Measurements from ENCODE around the gene DNPH1.

DNPH1 gene

DNA sequence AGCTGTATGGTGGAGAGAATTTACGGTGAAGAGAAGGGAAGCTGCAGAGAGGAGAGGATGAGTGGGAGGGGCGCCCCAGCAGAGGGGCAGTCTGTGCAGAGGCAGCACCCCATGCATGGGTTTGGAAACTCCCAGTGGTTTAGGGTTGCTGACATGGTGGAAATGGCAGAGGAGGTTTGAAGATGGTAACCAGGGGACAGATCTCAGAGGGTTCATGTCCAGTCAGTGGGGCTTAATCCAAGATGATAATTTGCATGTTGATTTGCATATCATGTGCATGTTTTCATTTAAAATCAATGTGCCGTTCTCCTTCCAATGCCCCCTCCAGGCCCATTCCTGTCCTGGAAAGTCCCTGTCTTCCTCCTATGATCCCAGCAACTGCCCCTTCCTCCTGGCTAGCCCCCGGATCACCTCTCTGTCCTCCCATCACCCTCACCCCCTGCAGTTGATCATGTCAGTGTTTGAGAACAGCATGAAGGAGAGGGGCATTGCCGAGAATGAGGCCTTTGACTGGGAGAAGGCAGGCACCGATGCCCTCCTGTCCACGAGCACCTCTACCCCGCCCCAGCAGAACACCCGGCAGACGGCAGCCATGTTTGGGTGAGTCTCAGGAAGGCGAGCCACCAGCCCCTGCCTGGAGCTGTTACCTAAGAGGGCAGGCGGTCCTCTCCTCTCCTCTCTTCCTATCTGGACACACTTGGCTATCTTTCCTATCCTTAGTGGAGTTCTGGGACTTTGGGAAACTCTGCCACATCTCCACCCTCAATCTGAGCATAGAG, 28.3 kb upstream of the DNPH1 start:
- no peaks in the 10 kb centered on the region for H3K9me3 ChIP-seq
- TF ChIP-seq, protein P1, sequence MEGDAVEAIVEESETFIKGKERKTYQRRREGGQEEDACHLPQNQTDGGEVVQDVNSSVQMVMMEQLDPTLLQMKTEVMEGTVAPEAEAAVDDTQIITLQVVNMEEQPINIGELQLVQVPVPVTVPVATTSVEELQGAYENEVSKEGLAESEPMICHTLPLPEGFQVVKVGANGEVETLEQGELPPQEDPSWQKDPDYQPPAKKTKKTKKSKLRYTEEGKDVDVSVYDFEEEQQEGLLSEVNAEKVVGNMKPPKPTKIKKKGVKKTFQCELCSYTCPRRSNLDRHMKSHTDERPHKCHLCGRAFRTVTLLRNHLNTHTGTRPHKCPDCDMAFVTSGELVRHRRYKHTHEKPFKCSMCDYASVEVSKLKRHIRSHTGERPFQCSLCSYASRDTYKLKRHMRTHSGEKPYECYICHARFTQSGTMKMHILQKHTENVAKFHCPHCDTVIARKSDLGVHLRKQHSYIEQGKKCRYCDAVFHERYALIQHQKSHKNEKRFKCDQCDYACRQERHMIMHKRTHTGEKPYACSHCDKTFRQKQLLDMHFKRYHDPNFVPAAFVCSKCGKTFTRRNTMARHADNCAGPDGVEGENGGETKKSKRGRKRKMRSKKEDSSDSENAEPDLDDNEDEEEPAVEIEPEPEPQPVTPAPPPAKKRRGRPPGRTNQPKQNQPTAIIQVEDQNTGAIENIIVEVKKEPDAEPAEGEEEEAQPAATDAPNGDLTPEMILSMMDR (IDR thresholded peaks at IDR 0.05) = no peak
- no peaks in the 10 kb centered on the region for H3K36me3 ChIP-seq
- H3K27me3 ChIP-seq = peaks cover 52% of the 10 kb centered on the region
- no peak overlapping the region for H3K4me3 ChIP-seq (ENCODE audit: low read depth in 1 of 2, low read length in 1 of 2)
- no peaks in the 10 kb centered on the region for H3K4me1 ChIP-seq (ENCODE audit: control insufficient read depth in 1 of 2, insufficient read depth in 1 of 2, low read depth in 1 of 2, low read length in 1 of 2)
- no peak overlapping the region for H3K27ac ChIP-seq

DNA sequence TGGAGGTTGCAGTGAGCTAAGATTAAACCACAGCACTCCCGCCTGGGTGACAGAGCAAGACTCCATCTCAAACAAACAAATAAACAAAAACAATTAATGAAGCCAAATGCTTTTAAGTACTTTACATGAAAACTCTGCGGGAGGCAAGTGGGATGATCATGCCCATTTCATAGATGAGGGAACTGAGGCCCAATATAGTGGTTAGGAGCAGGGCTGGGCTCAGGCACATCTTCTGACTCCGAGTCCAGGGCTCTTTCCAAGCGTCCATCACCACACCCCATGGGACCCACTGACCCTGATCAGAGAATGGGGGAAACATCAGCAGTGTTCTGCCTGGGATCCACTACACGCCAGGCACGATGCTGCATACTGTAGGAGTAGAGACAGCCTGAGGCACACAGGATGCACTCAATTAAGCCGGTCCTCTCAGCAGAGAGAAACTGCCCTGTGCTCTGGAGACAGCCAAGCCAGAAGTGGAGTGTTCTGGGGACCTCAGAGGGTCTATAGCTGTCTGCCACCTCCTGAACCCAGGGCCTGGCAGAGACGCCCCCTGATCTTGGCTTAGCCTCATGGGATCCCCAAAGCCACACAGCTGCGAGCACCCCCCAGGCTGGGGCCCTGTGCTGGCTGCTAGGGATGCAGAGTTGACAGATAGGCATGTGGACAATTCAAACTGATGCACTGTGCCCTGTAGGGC, 27.5 kb upstream of the DNPH1 start:
- H3K4me3 ChIP-seq (ENCODE audit: low read depth in 1 of 2, low read length in 1 of 2) = no peak overlapping the region
- no peak overlapping the region for H3K27ac ChIP-seq
- H3K4me1 ChIP-seq (ENCODE audit: control insufficient read depth in 1 of 2, insufficient read depth in 1 of 2, low read depth in 1 of 2, low read length in 1 of 2) = no peaks in the 10 kb centered on the region
- H3K36me3 ChIP-seq = no peaks in the 10 kb centered on the region
- TF ChIP-seq, protein P1 (IDR thresholded peaks at IDR 0.05) = no peak
- peaks cover 59% of the 10 kb centered on the region for H3K27me3 ChIP-seq
- H3K9me3 ChIP-seq = no peaks in the 10 kb centered on the region

DNA sequence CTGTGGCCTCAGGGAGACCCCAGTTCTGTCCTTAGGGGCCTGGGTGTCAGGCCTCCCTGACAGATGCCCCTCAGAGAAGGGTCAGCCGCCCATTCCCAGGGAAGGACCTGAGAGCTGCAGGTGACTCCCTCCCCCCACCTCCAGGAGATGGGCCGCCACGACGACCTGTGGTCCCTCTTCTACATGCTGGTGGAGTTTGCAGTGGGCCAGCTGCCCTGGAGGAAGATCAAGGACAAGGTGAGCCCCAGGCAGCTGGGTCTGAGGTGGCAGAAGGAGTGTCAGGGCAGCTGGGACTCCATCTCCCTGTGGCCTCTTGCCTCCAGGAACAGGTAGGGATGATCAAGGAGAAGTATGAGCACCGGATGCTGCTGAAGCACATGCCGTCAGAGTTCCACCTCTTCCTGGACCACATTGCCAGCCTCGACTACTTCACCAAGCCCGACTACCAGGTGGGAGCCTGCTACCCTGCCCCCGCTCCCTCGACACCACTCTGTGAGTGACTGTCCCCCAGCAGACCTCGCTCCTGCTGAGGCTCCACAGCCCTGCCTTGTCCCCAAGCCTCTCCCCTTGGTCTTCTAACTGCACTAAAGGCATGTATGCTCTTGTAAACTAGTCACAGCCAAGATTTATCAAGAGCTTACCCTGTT, 26.2 kb upstream of the DNPH1 start:
- Histone ChIP-seq H3K9me3 (no peaks in the 10 kb centered on the region), H3K4me3 (ENCODE audit: low read depth in 1 of 2, low read length in 1 of 2) (no peak overlapping the region), H3K4me1 (ENCODE audit: control insufficient read depth in 1 of 2, insufficient read depth in 1 of 2, low read depth in 1 of 2, low read length in 1 of 2) (no peaks in the 10 kb centered on the region), H3K36me3 (no peaks in the 10 kb centered on the region), H3K27ac (no peak overlapping the region), H3K27me3 (peaks cover 72% of the 10 kb centered on the region)
- TF ChIP-seq, protein P1 (IDR thresholded peaks at IDR 0.05) = no peak

DNA sequence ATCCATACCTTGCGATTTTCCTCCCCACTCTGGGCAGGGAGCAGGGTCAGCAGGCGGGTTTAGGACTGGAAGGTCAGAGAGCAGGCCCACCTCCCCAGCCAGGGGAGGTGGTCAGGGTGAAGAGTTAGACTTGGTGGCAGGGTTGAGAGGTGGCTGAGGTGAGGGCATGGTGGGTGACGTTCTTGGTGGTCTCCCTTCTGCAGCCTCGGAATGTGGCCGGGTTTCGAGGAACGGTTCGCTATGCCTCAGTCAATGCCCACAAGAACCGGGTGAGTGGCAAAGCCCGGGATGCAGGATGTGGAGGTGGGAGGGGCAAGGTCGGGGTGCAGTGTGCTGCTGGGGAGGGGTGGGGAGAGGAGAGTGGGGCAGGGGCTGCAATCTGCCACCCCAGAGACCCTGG, 25.6 kb upstream of the DNPH1 start:
- Histone ChIP-seq H3K9me3 (no peaks in the 10 kb centered on the region), H3K36me3 (no peaks in the 10 kb centered on the region), H3K4me1 (ENCODE audit: control insufficient read depth in 1 of 2, insufficient read depth in 1 of 2, low read depth in 1 of 2, low read length in 1 of 2) (no peaks in the 10 kb centered on the region), H3K4me3 (ENCODE audit: low read depth in 1 of 2, low read length in 1 of 2) (no peak overlapping the region), H3K27me3 (peaks cover 79% of the 10 kb centered on the region), H3K27ac (no peak overlapping the region)
- TF ChIP-seq, protein P1 (IDR thresholded peaks at IDR 0.05) = no peak

DNA sequence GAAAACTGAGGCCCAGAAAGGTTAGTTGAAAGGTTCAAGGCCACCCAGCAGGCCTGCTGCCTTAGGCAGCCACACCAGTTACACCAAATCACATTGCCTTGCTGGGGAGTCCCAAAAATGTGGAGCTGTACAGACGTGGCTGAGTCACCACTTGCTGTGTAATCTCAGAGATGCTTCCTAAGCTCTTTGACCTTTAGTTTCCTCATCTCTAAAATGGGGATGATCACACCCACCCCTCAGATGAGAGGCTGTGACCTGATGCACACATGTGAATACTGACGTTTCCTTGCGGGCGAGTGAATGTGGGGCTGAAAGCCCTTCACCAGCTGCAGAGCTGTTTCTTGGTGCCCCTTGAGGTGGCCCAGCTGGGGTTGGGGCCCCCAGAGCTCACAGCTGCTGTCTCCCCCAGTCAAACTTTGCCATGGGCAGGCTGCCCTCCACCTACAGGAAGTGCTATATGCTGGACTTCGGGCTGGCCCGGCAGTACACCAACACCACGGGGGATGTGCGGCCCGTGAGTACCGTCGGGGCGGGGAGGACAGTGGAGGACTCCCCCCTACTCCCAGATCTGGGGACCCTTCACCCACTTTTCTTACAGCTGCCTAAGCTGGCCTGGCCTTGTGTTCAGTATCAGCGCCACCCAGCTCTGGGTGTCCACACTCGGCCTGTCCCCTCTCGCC, 25.0 kb upstream of the DNPH1 start:
- no peaks in the 10 kb centered on the region for H3K36me3 ChIP-seq
- H3K27me3 ChIP-seq = peaks cover 84% of the 10 kb centered on the region
- no peak overlapping the region for H3K4me3 ChIP-seq (ENCODE audit: low read depth in 1 of 2, low read length in 1 of 2)
- no peaks in the 10 kb centered on the region for H3K4me1 ChIP-seq (ENCODE audit: control insufficient read depth in 1 of 2, insufficient read depth in 1 of 2, low read depth in 1 of 2, low read length in 1 of 2)
- TF ChIP-seq, protein P1 (IDR thresholded peaks at IDR 0.05) = no peak
- H3K27ac ChIP-seq = no peak overlapping the region
- H3K9me3 ChIP-seq = no peaks in the 10 kb centered on the region
